Liver (tissue), 9 donors: ENCODE data around the gene ASB1. TPM values are rescaled to one million over a fixed set of nuclear protein-coding genes. Genes with fewer than 3 reads are reported as not detected.

Experiments used
- DNase-seq: peaks from one replicate; pipeline ENCODE4 v3.0.0-alpha.2; 2017; ENCODE audit warnings: low spot score
- H3K27ac ChIP-seq, 2 donors: one replicate each; pipeline ENCODE4 v1.7.0; 2013; ENCODE audit warnings: inconsistent platforms in 2 of 2, low read length in 2 of 2, control low read depth in 1 of 2, low read depth in 1 of 2, mild to moderate bottlenecking in 1 of 2
- H3K27me3 ChIP-seq, 4 donors: one replicate each; pipeline versions ENCODE4 v1.6.1 to v1.7.0; 2013; ENCODE audit warnings: low read length in 3 of 4, inconsistent platforms in 1 of 4, mild to moderate bottlenecking in 1 of 4, moderate library complexity in 1 of 4; ENCODE audit not compliant: control insufficient read depth in 4 of 4, insufficient read depth in 4 of 4
- H3K36me3 ChIP-seq, 4 donors: one replicate each; pipeline versions ENCODE4 v1.6.1 to v1.7.0; 2013; ENCODE audit warnings: low read length in 3 of 4, mild to moderate bottlenecking in 3 of 4, low read depth in 1 of 4, moderate library complexity in 1 of 4; ENCODE audit not compliant: control insufficient read depth in 4 of 4, insufficient read depth in 3 of 4
- H3K4me1 ChIP-seq, 4 donors: one replicate each; pipeline versions ENCODE4 v1.6.1 to v1.7.0; 2013; ENCODE audit warnings: low read length in 3 of 4, mild to moderate bottlenecking in 3 of 4, moderate library complexity in 1 of 4; ENCODE audit not compliant: control insufficient read depth in 4 of 4, insufficient read depth in 4 of 4
- H3K4me3 ChIP-seq, 3 donors: one replicate each; pipeline versions ENCODE4 v1.6.1 to v1.7.0; 2013; ENCODE audit warnings: low read length in 3 of 3, control low read depth in 1 of 3, low read depth in 1 of 3, mild to moderate bottlenecking in 1 of 3
- H3K9ac ChIP-seq, 2 donors: one replicate each; pipeline ENCODE4 v1.7.0; 2013; ENCODE audit warnings: low read length in 2 of 2, mild to moderate bottlenecking in 2 of 2, moderate library complexity in 2 of 2, control low read depth in 1 of 2, low read depth in 1 of 2
- H3K9me3 ChIP-seq, 4 donors: one replicate each; pipeline versions ENCODE4 v1.6.1 to v1.7.0; 2013; ENCODE audit warnings: low read length in 3 of 4; ENCODE audit not compliant: control insufficient read depth in 4 of 4
- EGR1 ChIP-seq, 2 donors: IDR thresholded peaks; 2 replicates each; pipeline ENCODE4 v1.6.1; 2016 to 2018; ENCODE audit warnings: antibody characterized with exemption in 2 of 2, low read depth in 2 of 2
- FOXA1 ChIP-seq: IDR thresholded peaks from 2 replicates; pipeline ENCODE4 v1.6.1; 2016; ENCODE audit warnings: antibody characterized with exemption
- GABPA ChIP-seq, 2 donors: IDR thresholded peaks in 1 of 2; conservative IDR thresholded peaks in 1 of 2; 2 replicates each; pipeline ENCODE4 v1.6.1; 2016; ENCODE audit warnings: antibody characterized with exemption in 2 of 2, mild to moderate bottlenecking in 1 of 2, moderate library complexity in 1 of 2
- HNF4A ChIP-seq, 2 donors: conservative IDR thresholded peaks; 2 replicates each; pipeline ENCODE4 v1.6.1; 2016; ENCODE audit warnings: antibody characterized with exemption in 2 of 2, mild to moderate bottlenecking in 2 of 2
- JUND ChIP-seq, 2 donors: IDR thresholded peaks; 2 replicates each; pipeline ENCODE4 v1.6.1; 2016; ENCODE audit warnings: antibody characterized with exemption in 2 of 2
- RAD21 ChIP-seq, 2 donors: IDR thresholded peaks; 2 replicates each; pipeline ENCODE4 v1.6.1; 2016; ENCODE audit warnings: antibody characterized with exemption in 2 of 2, mild to moderate bottlenecking in 2 of 2
- SP1 ChIP-seq: IDR thresholded peaks from 2 replicates; pipeline ENCODE4 v1.6.1; 2018; ENCODE audit warnings: antibody characterized with exemption, mild to moderate bottlenecking
- YY1 ChIP-seq: IDR thresholded peaks from 2 replicates; pipeline ENCODE4 v1.6.1; 2016; ENCODE audit warnings: antibody characterized with exemption, mild to moderate bottlenecking
- WGBS: extraction: QIAGEN DNeasy Blood & Tissue Kit; methylation state at CpG from one replicate; pipeline ENCODE4 v1.1.7; 2013; 5-methylcytosine and 5-hydroxymethylcytosine counted together
- polyA plus RNA-seq, 2 donors: library from polyadenylated mRNA; stranded (reverse) in 1 of 2; unstranded in 1 of 2; fragments of 200-250 nt in 1 of 2; fragments of >200 nt in 1 of 2; fragmentation: Nextera tagmentation in 1 of 2; extraction: Ambion mirVana in 1 of 2; gene quantifications; one replicate each; pipeline versions ENCODE4 v1.2.1 to v1.2.3, GENCODE V29; 2013 to 2015
- total RNA-seq, 2 donors: library from RNA; depleted of rRNA; stranded (reverse); fragments of >200 nt; gene quantifications; one replicate each; pipeline ENCODE4 v1.2.3, GENCODE V29; 2014
- TF ChIP-seq, protein P1 (sequence below): IDR thresholded peaks from 2 replicates; pipeline ENCODE4 v1.6.1; 2016; ENCODE audit warnings: antibody characterized with exemption
- TF ChIP-seq, protein P2 (sequence below): IDR thresholded peaks from 2 replicates; pipeline ENCODE4 v1.6.1; 2016; ENCODE audit warnings: antibody characterized with exemption
- TF ChIP-seq, protein P3 (sequence below): IDR thresholded peaks from 2 replicates; pipeline ENCODE4 v1.6.1; 2016; ENCODE audit warnings: antibody characterized with exemption, mild to moderate bottlenecking
- donor health status: healthy.
- donor health status: healthy.
- donor health status: healthy.
- donor health status: healthy.
- donor health status: healthy.

Gene ASB1
- total and polyA plus RNA-seq, 4 donors, result 6.1 to 15.2 (median 10.5) TPM

DNA sequence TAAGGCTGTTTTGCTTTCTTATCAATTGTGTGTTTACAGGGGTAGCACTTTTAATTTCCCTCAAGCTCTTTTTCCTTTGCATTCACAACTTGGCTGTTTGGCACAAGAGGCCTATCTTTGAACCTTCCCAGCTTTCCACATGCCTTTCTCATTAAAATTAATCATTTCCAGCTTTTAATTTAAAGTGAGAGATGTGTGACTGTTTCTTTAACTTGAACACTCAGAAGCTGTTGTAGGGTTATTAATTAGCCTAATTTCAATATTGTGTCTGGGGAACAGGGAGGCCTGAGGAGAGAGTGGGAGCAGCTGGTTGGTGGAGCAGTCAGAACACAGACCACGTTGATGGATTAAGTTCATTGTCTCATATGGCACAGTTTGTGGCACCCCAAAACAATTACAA lies 4.7 kb downstream of the ASB1 start:
- Histone ChIP-seq H3K27ac (no peak overlapping the region), H3K9me3 (peaks cover 0 to 2% (median 0%) of the 10 kb centered on the region in 4 donors), H3K9ac (no peak overlapping the region), H3K4me1 (peaks cover 4 to 17% (median 8%) of the 10 kb centered on the region in 4 donors), H3K27me3 (no peaks in the 10 kb centered on the region), H3K36me3 (peaks cover 7 to 31% (median 12%) of the 10 kb centered on the region in 4 donors), H3K4me3 (no peak overlapping the region)
- no peak for DNase-seq
- TF ChIP-seq, protein P1, sequence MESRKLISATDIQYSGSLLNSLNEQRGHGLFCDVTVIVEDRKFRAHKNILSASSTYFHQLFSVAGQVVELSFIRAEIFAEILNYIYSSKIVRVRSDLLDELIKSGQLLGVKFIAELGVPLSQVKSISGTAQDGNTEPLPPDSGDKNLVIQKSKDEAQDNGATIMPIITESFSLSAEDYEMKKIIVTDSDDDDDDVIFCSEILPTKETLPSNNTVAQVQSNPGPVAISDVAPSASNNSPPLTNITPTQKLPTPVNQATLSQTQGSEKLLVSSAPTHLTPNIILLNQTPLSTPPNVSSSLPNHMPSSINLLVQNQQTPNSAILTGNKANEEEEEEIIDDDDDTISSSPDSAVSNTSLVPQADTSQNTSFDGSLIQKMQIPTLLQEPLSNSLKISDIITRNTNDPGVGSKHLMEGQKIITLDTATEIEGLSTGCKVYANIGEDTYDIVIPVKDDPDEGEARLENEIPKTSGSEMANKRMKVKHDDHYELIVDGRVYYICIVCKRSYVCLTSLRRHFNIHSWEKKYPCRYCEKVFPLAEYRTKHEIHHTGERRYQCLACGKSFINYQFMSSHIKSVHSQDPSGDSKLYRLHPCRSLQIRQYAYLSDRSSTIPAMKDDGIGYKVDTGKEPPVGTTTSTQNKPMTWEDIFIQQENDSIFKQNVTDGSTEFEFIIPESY, result no peak
- TF ChIP-seq, protein P2, sequence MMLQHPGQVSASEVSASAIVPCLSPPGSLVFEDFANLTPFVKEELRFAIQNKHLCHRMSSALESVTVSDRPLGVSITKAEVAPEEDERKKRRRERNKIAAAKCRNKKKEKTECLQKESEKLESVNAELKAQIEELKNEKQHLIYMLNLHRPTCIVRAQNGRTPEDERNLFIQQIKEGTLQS, result no peak
- TF ChIP-seq EGR1 (IDR thresholded peaks at IDR 0.05; ENCODE audit: low read depth in 2 of 2), result no peak
- WGBS, result 72% methylated on average over 1 of the region's 1 CpG

DNA sequence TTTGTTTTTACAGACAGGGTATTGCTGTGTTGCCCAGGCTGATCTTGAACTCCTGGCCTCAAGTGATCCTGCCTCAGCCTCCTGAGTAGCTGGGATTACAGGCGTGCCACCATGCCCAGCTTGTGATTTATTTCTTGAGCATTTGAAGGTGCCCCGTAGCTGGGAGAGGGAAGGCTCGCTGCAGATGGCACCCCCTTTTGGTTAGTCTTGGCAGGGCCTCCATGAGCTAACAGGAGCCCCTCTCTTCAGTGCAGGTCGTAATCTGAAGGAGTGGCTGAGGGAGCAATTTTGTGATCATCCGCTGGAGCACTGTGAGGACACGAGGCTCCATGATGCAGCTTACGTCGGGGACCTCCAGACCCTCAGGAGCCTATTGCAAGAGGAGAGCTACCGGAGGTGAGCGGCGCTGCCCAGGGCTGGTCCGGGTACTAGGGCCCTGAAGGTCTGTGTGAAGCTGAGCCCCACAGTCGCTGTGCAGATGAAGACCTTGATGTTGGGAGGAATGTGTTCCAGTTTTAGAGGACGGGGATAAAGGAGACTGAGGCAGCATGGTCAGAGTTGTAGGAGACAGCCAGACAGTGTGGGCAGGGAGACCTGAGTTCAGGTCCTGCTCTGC lies 6.7 kb downstream of the ASB1 start:
- Histone ChIP-seq H3K27ac (no peak overlapping the region), H3K4me3 (no peak overlapping the region), H3K9ac (no peak overlapping the region), H3K4me1 (peaks cover 0 to 4% (median under 1%) of the 10 kb centered on the region in 4 donors), H3K9me3 (peaks cover 0 to 2% (median 0%) of the 10 kb centered on the region in 4 donors), H3K36me3 (peaks cover 7 to 32% (median 13%) of the 10 kb centered on the region in 4 donors), H3K27me3 (no peaks in the 10 kb centered on the region)
- no peak for TF ChIP-seq JUND (IDR thresholded peaks at IDR 0.05)
- TF ChIP-seq YY1, result no peak
- TF ChIP-seq EGR1 (IDR thresholded peaks at IDR 0.05; ENCODE audit: low read depth in 2 of 2), result no peak
- TF ChIP-seq HNF4A (conservative IDR thresholded peaks at IDR 0.05), result no peak
- TF ChIP-seq GABPA (IDR thresholded peaks at IDR 0.05 in 1 of 2, conservative IDR thresholded peaks at IDR 0.05 in 1 of 2), result no peak
- TF ChIP-seq, protein P3, sequence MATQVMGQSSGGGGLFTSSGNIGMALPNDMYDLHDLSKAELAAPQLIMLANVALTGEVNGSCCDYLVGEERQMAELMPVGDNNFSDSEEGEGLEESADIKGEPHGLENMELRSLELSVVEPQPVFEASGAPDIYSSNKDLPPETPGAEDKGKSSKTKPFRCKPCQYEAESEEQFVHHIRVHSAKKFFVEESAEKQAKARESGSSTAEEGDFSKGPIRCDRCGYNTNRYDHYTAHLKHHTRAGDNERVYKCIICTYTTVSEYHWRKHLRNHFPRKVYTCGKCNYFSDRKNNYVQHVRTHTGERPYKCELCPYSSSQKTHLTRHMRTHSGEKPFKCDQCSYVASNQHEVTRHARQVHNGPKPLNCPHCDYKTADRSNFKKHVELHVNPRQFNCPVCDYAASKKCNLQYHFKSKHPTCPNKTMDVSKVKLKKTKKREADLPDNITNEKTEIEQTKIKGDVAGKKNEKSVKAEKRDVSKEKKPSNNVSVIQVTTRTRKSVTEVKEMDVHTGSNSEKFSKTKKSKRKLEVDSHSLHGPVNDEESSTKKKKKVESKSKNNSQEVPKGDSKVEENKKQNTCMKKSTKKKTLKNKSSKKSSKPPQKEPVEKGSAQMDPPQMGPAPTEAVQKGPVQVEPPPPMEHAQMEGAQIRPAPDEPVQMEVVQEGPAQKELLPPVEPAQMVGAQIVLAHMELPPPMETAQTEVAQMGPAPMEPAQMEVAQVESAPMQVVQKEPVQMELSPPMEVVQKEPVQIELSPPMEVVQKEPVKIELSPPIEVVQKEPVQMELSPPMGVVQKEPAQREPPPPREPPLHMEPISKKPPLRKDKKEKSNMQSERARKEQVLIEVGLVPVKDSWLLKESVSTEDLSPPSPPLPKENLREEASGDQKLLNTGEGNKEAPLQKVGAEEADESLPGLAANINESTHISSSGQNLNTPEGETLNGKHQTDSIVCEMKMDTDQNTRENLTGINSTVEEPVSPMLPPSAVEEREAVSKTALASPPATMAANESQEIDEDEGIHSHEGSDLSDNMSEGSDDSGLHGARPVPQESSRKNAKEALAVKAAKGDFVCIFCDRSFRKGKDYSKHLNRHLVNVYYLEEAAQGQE, result no peak
- no peak for TF ChIP-seq SP1
- TF ChIP-seq, protein P2, result no peak
- TF ChIP-seq, protein P1, result no peak
- no peak for TF ChIP-seq RAD21 (IDR thresholded peaks at IDR 0.05)
- no peak for TF ChIP-seq FOXA1
- no peak for DNase-seq
- WGBS, result 95% methylated on average over 14 of the region's 14 CpGs
